ENCODE data around the gene RBM33. TPM values are rescaled to one million over a fixed set of nuclear protein-coding genes. Genes with fewer than 3 reads are reported as not detected.

The RBM33 gene
- total and polyA plus RNA-seq, 2 donors from 2014 or later = 9.8 to 78.7 TPM

DNA sequence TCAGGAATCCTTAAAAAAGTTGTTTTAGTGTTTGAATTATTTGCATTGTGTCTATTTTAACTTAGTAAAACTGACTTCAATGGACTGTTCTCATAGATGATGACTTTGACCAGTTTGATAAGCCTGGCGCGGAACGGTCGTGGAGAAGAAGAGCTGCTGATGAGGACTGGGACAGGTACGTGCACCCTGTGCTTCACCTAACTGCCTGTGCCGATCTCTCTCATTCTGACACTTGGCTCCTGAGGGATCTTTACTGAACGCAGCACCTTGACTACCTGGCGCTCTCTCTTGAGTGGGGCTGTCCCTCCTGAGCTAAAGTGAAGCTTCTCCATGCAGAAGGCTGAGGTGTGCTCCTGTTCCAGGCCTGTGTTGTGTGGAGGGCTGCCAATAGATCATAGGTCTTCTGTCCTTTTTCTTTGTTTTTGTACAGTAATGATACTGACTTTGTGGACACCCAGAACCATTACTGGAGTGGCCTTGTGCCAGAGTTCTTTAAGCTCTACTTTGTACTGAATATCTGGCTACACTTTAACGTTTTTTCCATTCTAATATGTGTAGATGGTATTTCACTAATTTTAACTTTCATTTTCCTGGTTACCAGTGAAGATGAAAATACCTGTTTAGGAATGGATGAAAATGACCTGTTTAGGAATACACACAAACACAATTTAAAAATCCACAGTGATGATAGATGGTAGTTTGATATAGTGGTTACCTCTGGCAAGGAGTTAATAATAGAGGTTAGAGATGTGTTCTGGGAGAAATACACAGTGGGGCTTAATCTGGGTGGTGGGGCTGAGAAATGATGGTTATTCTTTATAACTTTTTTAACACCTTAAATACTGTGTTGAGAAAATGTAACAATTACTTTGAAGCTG, 20.9 kb downstream of the RBM33 start:
- Histone ChIP-seq H3K4me1 (ENCODE audit: control insufficient read depth in 2 of 3, insufficient read depth in 2 of 3, low read depth in 1 of 3, low read length in 3 of 3) (peaks cover 0 to 14% (median 12%) of the 10 kb centered on the region in 3 donors), H3K27me3 (ENCODE audit: control insufficient read depth, insufficient read depth, low read length) (no peaks in the 10 kb centered on the region), H3K27ac (ENCODE audit: low read depth in 2 of 2, low read length in 2 of 2) (no peak overlapping the region), H3K9ac (ENCODE audit: low read length in 3 of 3) (no peak overlapping the region), H3K36me3 (ENCODE audit: control insufficient read depth in 2 of 3, insufficient read depth in 3 of 3, low read length in 3 of 3) (peaks cover 0 to 3% (median 0%) of the 10 kb centered on the region in 3 donors), H3K4me3 (ENCODE audit: low read length in 3 of 3) (no peak overlapping the region), H3K9me3 (ENCODE audit: control insufficient read depth in 2 of 3, insufficient read depth in 1 of 3, low read length in 3 of 3) (no peaks in the 10 kb centered on the region)
- no peak for TF ChIP-seq CTCF (IDR thresholded peaks at IDR 0.05; ENCODE audit: borderline replicate concordance, extremely low read depth, insufficient read depth)
- no peak for DNase-seq
- intact Hi-C loops (cut with DNase I) = no loop called here
- no peak for FAIRE-seq

DNA sequence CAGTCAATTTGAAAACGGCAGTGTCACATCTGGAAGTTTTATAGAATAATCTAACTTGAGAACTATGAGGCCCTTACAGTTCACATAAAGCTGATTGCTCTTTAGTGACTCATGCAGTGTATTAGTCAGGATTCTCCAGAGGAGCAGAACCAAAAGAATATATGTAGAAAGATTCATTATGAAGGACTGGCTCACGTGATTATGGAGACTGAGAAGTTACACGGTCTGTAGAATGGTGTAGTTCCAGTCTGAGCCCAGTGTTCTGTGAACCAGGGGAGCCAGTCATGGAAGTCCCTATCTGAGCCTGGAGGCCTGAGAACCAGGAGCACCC, 21.5 kb downstream of the RBM33 start:
- no peaks in the 10 kb centered on the region for H3K9me3 ChIP-seq (ENCODE audit: control insufficient read depth in 2 of 3, insufficient read depth in 1 of 3, low read length in 3 of 3)
- H3K27me3 ChIP-seq (ENCODE audit: control insufficient read depth, insufficient read depth, low read length) = no peaks in the 10 kb centered on the region
- no peak overlapping the region for H3K4me3 ChIP-seq (ENCODE audit: low read length in 3 of 3)
- FAIRE-seq = no peak
- H3K4me1 ChIP-seq (ENCODE audit: control insufficient read depth in 2 of 3, insufficient read depth in 2 of 3, low read depth in 1 of 3, low read length in 3 of 3) = peaks cover 0 to 14% (median 12%) of the 10 kb centered on the region in 3 donors
- DNase-seq = no peak
- TF ChIP-seq CTCF (IDR thresholded peaks at IDR 0.05; ENCODE audit: borderline replicate concordance, extremely low read depth, insufficient read depth) = no peak
- peaks cover 0 to 3% (median 3%) of the 10 kb centered on the region in 3 donors for H3K36me3 ChIP-seq (ENCODE audit: control insufficient read depth in 2 of 3, insufficient read depth in 3 of 3, low read length in 3 of 3)
- intact Hi-C loops (cut with DNase I) = no loop called here
- no peak overlapping the region for H3K27ac ChIP-seq (ENCODE audit: low read depth in 2 of 2, low read length in 2 of 2)
- no peak overlapping the region for H3K9ac ChIP-seq (ENCODE audit: low read length in 3 of 3)

GRCh38 chr7:155667241-155667829, 22.9 kb downstream of the RBM33 start:
- no peak for FAIRE-seq
- Histone ChIP-seq H3K4me3 (ENCODE audit: low read length in 3 of 3) (no peak overlapping the region), H3K27me3 (ENCODE audit: control insufficient read depth, insufficient read depth, low read length) (no peaks in the 10 kb centered on the region), H3K9ac (ENCODE audit: low read length in 3 of 3) (no peak overlapping the region), H3K9me3 (ENCODE audit: control insufficient read depth in 2 of 3, insufficient read depth in 1 of 3, low read length in 3 of 3) (no peaks in the 10 kb centered on the region), H3K36me3 (ENCODE audit: control insufficient read depth in 2 of 3, insufficient read depth in 3 of 3, low read length in 3 of 3) (peaks cover 0 to 3% (median 3%) of the 10 kb centered on the region in 3 donors), H3K4me1 (ENCODE audit: control insufficient read depth in 2 of 3, insufficient read depth in 2 of 3, low read depth in 1 of 3, low read length in 3 of 3) (peaks cover 0 to 14% (median 12%) of the 10 kb centered on the region in 3 donors), H3K27ac (ENCODE audit: low read depth in 2 of 2, low read length in 2 of 2) (no peak overlapping the region)
- DNase-seq = no peak
- no peak for TF ChIP-seq CTCF (IDR thresholded peaks at IDR 0.05; ENCODE audit: borderline replicate concordance, extremely low read depth, insufficient read depth)
- intact Hi-C loops (cut with DNase I) = no loop called here
